ENCODE measurements around the gene ASB5.

The ASB5 gene

DNA sequence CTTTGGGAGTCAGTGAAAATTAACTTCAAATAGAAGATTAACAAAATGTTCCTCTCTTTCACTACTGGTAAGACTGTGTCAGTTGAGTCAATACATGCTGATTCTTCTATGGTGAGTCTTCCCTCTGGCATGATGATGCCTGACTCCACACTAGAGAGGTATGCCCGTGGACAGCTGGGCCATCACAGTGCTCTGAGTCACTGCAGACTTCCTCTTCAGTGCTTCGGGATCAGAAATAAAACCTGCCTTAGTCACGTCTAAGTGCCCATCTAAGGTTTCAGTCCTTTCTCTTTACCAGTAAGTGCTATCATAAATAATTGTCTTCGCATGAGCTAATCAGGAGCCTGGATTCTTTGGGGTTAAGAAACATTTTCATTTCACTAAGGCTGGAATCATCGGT is 1.6 kb upstream of the ASB5 start:
- no peak overlapping the region for H3K27ac ChIP-seq (ENCODE audit: insufficient read depth in 1 of 2, low read depth in 1 of 2, low read length in 2 of 2, poor library complexity in 1 of 2, severe bottlenecking in 2 of 2)
- CTCF ChIA-PET: no interaction called here

DNA sequence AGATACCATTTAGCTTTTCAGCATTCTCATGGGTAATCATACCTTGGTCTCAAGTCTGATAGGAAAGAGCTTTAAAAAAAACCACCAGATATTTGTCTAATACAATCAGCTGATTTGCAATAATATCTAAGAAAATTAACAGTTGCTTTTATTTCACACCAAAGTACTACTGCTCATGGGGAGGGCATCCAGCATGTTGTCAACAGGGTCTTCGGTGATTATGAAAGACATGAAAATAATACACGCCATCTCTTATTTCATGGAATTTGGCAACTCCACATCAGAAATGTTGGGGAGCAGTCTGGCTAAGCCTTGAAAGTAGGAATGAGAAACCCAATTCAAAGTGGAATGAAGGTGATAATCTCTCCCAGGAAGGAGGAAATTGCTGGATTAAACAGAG is 3.0 kb downstream of the ASB5 start:
- Histone ChIP-seq H3K4me3 (ENCODE audit: control insufficient read depth in 1 of 7, extremely low read depth in 1 of 7, insufficient read depth in 4 of 7, low read depth in 2 of 7, low read length in 6 of 7) (no peak overlapping the region), H3K27ac (ENCODE audit: insufficient read depth in 1 of 2, low read depth in 1 of 2, low read length in 2 of 2, poor library complexity in 1 of 2, severe bottlenecking in 2 of 2) (no peak overlapping the region), H3K27me3 (replicated peaks in 2 of 5; ENCODE audit: control insufficient read depth in 4 of 5, insufficient read depth in 5 of 5, low read length in 4 of 5) (peaks cover 0 to 1% (median 0%) of the 10 kb centered on the region in 5 experiments), H3K4me1 (ENCODE audit: control extremely low read depth in 1 of 4, control insufficient read depth in 4 of 4, insufficient read depth in 4 of 4, low read length in 3 of 4) (no peaks in the 10 kb centered on the region), H3K36me3 (ENCODE audit: control insufficient read depth in 4 of 4, insufficient read depth in 4 of 4, low read length in 3 of 4) (no peaks in the 10 kb centered on the region), H3K9me3 (ENCODE audit: control extremely low read depth in 1 of 5, control insufficient read depth in 4 of 5, insufficient read depth in 2 of 5, low read depth in 1 of 5, low read length in 4 of 5) (no peaks in the 10 kb centered on the region)
- POLR2A ChIA-PET: no interaction called here
- no peak for DNase-seq
- CTCF ChIA-PET: interaction anchor here (0.8 kb wide), 1 partner anchor 10 kb away, joined by 3 read pairs; no protein-coding TSS in a partner anchor
- WGBS (ENCODE audit: insufficient coverage): no CpG with 5 or more reads among the region's 2 CpGs

More for the DNA sequence above, 1.6 kb upstream of the ASB5 start:
- POLR2A ChIA-PET: no interaction called here
- peaks cover 0 to 2% (median 0%) of the 10 kb centered on the region in 5 experiments for H3K27me3 ChIP-seq (replicated peaks in 2 of 5; ENCODE audit: control insufficient read depth in 4 of 5, insufficient read depth in 5 of 5, low read length in 4 of 5)
- peaks cover 0 to 1% (median 0%) of the 10 kb centered on the region in 5 experiments for H3K9me3 ChIP-seq (ENCODE audit: control extremely low read depth in 1 of 5, control insufficient read depth in 4 of 5, insufficient read depth in 2 of 5, low read depth in 1 of 5, low read length in 4 of 5)
- no peak overlapping the region for H3K4me3 ChIP-seq (ENCODE audit: control insufficient read depth in 1 of 7, extremely low read depth in 1 of 7, insufficient read depth in 4 of 7, low read depth in 2 of 7, low read length in 6 of 7)
- H3K36me3 ChIP-seq (ENCODE audit: control insufficient read depth in 4 of 4, insufficient read depth in 4 of 4, low read length in 3 of 4): no peaks in the 10 kb centered on the region
- H3K4me1 ChIP-seq (ENCODE audit: control extremely low read depth in 1 of 4, control insufficient read depth in 4 of 4, insufficient read depth in 4 of 4, low read length in 3 of 4): no peaks in the 10 kb centered on the region
- WGBS (ENCODE audit: insufficient coverage): 78% methylated on average over 2 of the region's 5 CpGs
- no peak for DNase-seq

DNA sequence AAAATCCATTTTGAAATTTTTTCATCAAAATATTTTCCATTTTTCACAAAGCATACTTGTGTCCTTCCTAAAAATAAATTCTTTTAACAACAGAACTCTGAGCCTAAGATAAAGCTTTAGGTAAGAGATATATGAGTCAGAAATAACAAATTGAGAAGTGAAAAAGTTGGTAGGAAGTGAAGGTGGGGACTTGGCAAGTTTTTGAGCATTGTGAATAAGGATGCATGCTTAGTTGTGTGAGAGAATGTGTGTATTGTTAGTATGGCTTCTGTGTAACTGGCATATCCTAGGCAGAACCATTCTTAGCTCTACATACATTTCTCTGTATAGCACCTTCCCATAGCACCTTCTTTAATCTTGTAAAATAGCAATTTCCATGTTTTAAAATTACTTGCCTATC is 6.8 kb downstream of the ASB5 start:
- ChIA-PET CTCF (no interaction called here), POLR2A (no interaction called here)
- Histone ChIP-seq H3K36me3 (ENCODE audit: control insufficient read depth in 4 of 4, insufficient read depth in 4 of 4, low read length in 3 of 4) (no peaks in the 10 kb centered on the region), H3K4me1 (ENCODE audit: control extremely low read depth in 1 of 4, control insufficient read depth in 4 of 4, insufficient read depth in 4 of 4, low read length in 3 of 4) (no peaks in the 10 kb centered on the region), H3K27me3 (replicated peaks in 2 of 5; ENCODE audit: control insufficient read depth in 4 of 5, insufficient read depth in 5 of 5, low read length in 4 of 5) (no peaks in the 10 kb centered on the region), H3K4me3 (ENCODE audit: control insufficient read depth in 1 of 7, extremely low read depth in 1 of 7, insufficient read depth in 4 of 7, low read depth in 2 of 7, low read length in 6 of 7) (no peak overlapping the region), H3K9me3 (ENCODE audit: control extremely low read depth in 1 of 5, control insufficient read depth in 4 of 5, insufficient read depth in 2 of 5, low read depth in 1 of 5, low read length in 4 of 5) (no peaks in the 10 kb centered on the region), H3K27ac (ENCODE audit: insufficient read depth in 1 of 2, low read depth in 1 of 2, low read length in 2 of 2, poor library complexity in 1 of 2, severe bottlenecking in 2 of 2) (no peak overlapping the region)
- DNase-seq: no peak

DNA sequence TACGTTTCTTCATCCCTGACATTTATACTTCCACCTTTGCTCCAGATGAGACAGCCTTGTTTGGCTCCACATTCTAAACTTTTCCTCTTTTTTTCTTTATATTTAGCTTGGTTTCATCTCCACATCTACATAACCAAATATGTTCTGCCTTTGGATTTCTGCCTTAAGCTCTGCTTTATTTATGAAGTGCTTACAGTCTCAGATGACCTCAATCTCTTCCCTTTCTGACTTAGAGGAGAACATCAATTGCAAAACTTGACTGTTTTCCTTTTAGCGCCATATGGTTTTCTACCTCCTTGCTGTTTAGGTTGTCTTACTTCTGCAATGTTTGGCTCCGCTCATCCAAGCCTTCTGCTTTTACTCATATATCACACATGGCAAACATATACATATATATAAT is 7.5 kb downstream of the ASB5 start:
- Histone ChIP-seq H3K4me3 (ENCODE audit: control insufficient read depth in 1 of 7, extremely low read depth in 1 of 7, insufficient read depth in 4 of 7, low read depth in 2 of 7, low read length in 6 of 7) (no peak overlapping the region), H3K27ac (ENCODE audit: insufficient read depth in 1 of 2, low read depth in 1 of 2, low read length in 2 of 2, poor library complexity in 1 of 2, severe bottlenecking in 2 of 2) (no peak overlapping the region), H3K4me1 (ENCODE audit: control extremely low read depth in 1 of 4, control insufficient read depth in 4 of 4, insufficient read depth in 4 of 4, low read length in 3 of 4) (no peaks in the 10 kb centered on the region), H3K36me3 (ENCODE audit: control insufficient read depth in 4 of 4, insufficient read depth in 4 of 4, low read length in 3 of 4) (no peaks in the 10 kb centered on the region), H3K27me3 (replicated peaks in 2 of 5; ENCODE audit: control insufficient read depth in 4 of 5, insufficient read depth in 5 of 5, low read length in 4 of 5) (no peaks in the 10 kb centered on the region), H3K9me3 (ENCODE audit: control extremely low read depth in 1 of 5, control insufficient read depth in 4 of 5, insufficient read depth in 2 of 5, low read depth in 1 of 5, low read length in 4 of 5) (no peaks in the 10 kb centered on the region)
- ChIA-PET POLR2A (no interaction called here), CTCF (interaction anchor here (0.9 kb wide), 1 partner anchor 90 kb away, joined by 3 read pairs; no protein-coding TSS in a partner anchor)
- DNase-seq: no peak
- 90% methylated on average over 1 of the region's 3 CpGs for WGBS (ENCODE audit: insufficient coverage)

DNA sequence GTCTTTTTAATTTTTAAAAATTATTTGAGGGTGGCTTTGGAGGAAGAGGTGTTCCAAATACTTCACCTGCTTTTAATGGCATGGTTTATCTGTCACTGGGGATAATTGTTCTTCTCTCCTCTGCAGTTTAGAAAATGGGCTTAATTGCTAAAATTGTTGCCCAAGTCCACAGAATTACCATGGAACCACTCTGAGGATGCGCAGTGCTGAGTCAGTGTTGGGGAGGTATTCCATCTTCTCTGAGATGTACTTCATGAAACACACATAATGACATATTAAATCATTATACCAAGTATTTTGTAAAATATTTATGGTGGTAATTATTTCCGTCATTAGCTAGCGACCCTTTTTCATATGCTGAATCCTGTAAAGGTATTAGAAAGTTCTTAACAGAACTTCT is 8.0 kb downstream of the ASB5 start:
- POLR2A ChIA-PET: no interaction called here
- H3K27ac ChIP-seq (ENCODE audit: insufficient read depth in 1 of 2, low read depth in 1 of 2, low read length in 2 of 2, poor library complexity in 1 of 2, severe bottlenecking in 2 of 2): no peak overlapping the region
- WGBS (ENCODE audit: insufficient coverage): no CpG with 5 or more reads among the region's 3 CpGs
- H3K4me3 ChIP-seq (ENCODE audit: control insufficient read depth in 1 of 7, extremely low read depth in 1 of 7, insufficient read depth in 4 of 7, low read depth in 2 of 7, low read length in 6 of 7): no peak overlapping the region
- no peak for DNase-seq
- H3K36me3 ChIP-seq (ENCODE audit: control insufficient read depth in 4 of 4, insufficient read depth in 4 of 4, low read length in 3 of 4): no peaks in the 10 kb centered on the region
- H3K4me1 ChIP-seq (ENCODE audit: control extremely low read depth in 1 of 4, control insufficient read depth in 4 of 4, insufficient read depth in 4 of 4, low read length in 3 of 4): no peaks in the 10 kb centered on the region
- H3K27me3 ChIP-seq (replicated peaks in 2 of 5; ENCODE audit: control insufficient read depth in 4 of 5, insufficient read depth in 5 of 5, low read length in 4 of 5): no peaks in the 10 kb centered on the region
- no peaks in the 10 kb centered on the region for H3K9me3 ChIP-seq (ENCODE audit: control extremely low read depth in 1 of 5, control insufficient read depth in 4 of 5, insufficient read depth in 2 of 5, low read depth in 1 of 5, low read length in 4 of 5)
- CTCF ChIA-PET: interaction anchor here (0.9 kb wide), 1 partner anchor 89 kb away, joined by 3 read pairs; no protein-coding TSS in a partner anchor

DNA sequence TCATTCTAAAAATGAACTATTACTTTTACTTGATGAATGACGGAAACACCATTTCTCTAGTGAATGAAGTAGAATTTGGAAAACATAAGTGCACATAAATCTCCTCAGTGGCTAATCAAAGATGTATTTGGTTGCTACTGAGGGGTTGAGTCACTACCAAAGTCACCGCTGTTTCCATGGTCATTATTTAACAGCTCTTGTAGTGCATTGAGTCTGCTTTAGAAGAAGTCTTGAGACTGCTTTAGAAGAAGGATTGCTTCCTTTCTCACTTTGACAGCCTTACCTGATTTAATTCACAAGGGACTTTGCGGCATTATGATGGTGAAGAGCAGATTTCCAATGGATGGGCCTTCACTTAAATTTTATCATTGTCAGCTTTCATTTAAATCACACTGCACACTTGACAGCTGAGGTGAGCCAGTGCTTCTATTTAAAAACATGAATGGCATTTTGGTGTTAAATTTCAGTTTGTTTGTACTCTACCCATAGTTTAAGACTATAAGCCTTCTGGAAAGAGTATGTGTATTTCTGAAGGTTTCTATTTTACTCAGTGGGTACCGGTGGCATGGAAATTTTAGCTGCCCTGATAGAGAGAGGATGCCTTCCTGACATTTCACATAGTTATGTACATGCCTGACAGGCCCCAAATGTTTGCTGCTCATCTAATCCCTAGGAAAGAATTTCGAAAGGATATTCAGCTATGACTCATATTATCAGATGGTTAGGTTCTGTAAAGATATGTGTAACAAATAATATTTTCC is 9.5 kb downstream of the ASB5 start:
- Histone ChIP-seq H3K36me3 (ENCODE audit: control insufficient read depth in 4 of 4, insufficient read depth in 4 of 4, low read length in 3 of 4) (no peaks in the 10 kb centered on the region), H3K27ac (ENCODE audit: insufficient read depth in 1 of 2, low read depth in 1 of 2, low read length in 2 of 2, poor library complexity in 1 of 2, severe bottlenecking in 2 of 2) (no peak overlapping the region), H3K9me3 (ENCODE audit: control extremely low read depth in 1 of 5, control insufficient read depth in 4 of 5, insufficient read depth in 2 of 5, low read depth in 1 of 5, low read length in 4 of 5) (no peaks in the 10 kb centered on the region), H3K4me3 (ENCODE audit: control insufficient read depth in 1 of 7, extremely low read depth in 1 of 7, insufficient read depth in 4 of 7, low read depth in 2 of 7, low read length in 6 of 7) (no peak overlapping the region), H3K4me1 (ENCODE audit: control extremely low read depth in 1 of 4, control insufficient read depth in 4 of 4, insufficient read depth in 4 of 4, low read length in 3 of 4) (no peaks in the 10 kb centered on the region), H3K27me3 (replicated peaks in 2 of 5; ENCODE audit: control insufficient read depth in 4 of 5, insufficient read depth in 5 of 5, low read length in 4 of 5) (no peaks in the 10 kb centered on the region)
- no peak for DNase-seq
- CTCF ChIA-PET: interaction anchor here (0.7 kb wide), 1 partner anchor 30 kb away, joined by 3 read pairs; no protein-coding TSS in a partner anchor
- POLR2A ChIA-PET: no interaction called here
- 100% methylated on average over 2 of the region's 5 CpGs for WGBS (ENCODE audit: insufficient coverage)

DNA sequence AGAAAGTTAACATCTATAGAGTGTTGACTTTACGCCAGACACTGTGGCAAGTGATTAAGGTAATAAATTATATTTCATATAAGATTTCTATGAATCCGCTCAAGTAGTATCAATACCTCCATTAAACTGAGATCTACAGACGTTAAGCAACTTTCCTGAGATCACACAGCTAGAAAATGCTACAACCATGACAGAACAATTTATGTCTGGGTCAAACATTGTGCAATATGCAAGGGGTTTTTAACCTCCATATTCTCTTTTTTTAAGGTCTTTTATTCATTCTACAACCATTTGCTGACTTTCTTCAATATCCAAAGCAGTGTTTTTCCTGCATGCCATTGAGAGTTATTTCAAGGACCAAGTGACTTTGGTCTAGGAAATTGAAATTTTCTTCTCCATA is 10.9 kb downstream of the ASB5 start:
- no peaks in the 10 kb centered on the region for H3K4me1 ChIP-seq (ENCODE audit: control extremely low read depth in 1 of 4, control insufficient read depth in 4 of 4, insufficient read depth in 4 of 4, low read length in 3 of 4)
- H3K27ac ChIP-seq (ENCODE audit: insufficient read depth in 1 of 2, low read depth in 1 of 2, low read length in 2 of 2, poor library complexity in 1 of 2, severe bottlenecking in 2 of 2): no peak overlapping the region
- no peaks in the 10 kb centered on the region for H3K36me3 ChIP-seq (ENCODE audit: control insufficient read depth in 4 of 4, insufficient read depth in 4 of 4, low read length in 3 of 4)
- 100% methylated on average over 1 of the region's 3 CpGs for WGBS (ENCODE audit: insufficient coverage)
- POLR2A ChIA-PET: no interaction called here
- CTCF ChIA-PET: no interaction called here
- DNase-seq: no peak
- no peaks in the 10 kb centered on the region for H3K27me3 ChIP-seq (replicated peaks in 2 of 5; ENCODE audit: control insufficient read depth in 4 of 5, insufficient read depth in 5 of 5, low read length in 4 of 5)
- H3K9me3 ChIP-seq (ENCODE audit: control extremely low read depth in 1 of 5, control insufficient read depth in 4 of 5, insufficient read depth in 2 of 5, low read depth in 1 of 5, low read length in 4 of 5): no peaks in the 10 kb centered on the region
- no peak overlapping the region for H3K4me3 ChIP-seq (ENCODE audit: control insufficient read depth in 1 of 7, extremely low read depth in 1 of 7, insufficient read depth in 4 of 7, low read depth in 2 of 7, low read length in 6 of 7)
